ENCODE results near the gene ZKSCAN8.

DNA sequence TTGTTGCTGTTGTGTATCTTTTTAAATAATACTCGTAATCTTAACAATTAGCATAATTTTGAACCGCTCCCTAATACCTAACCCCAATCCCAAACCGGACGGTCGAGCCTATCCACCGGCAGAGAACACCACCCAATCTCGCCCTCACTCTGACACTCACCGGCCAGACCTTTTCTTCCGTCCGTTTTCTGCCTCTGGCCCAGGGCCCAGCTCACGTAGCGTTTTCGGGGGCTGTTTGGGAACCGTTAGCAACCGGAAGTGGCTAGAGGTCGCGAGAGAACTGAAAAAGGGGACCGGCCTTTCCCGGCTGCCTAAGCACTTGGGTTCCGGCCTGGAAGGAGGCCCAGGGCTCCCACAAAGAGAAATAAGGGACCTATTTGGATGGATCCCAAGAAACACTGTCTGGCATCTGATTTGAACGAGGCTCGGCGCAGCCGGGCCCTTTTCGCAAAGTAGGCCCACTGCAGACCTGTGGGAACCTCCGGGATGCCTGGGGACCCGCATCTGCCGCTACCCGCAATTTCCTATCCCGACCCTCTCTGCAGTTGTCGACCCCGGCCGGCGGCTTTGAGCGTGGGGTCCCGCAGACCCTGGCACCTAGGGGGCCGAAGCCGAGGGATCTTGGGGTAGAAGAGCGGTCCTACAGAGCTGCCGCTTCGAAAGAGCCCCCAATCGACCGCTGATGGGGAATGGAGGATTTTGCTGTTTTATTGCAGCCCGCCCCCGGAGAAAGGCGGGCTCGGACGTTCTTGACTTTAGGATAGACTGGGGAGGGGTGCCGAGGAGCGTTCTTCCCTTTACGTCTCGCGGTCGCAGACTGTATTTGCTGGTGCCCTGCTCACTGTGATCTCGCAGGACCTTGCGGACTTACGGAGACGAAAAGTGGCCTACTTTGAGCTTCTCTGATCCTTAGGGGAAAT, 4.8 kb upstream of the ZKSCAN8 start:
- TF ChIP-seq EZH2phosphoT487 (conservative IDR thresholded peaks at IDR 0.05; ENCODE audit: low read length) (no peak), CTCF (IDR thresholded peaks at IDR 0.05; ENCODE audit: insufficient read depth, low read length, poor library complexity, severe bottlenecking) (no peak)
